IMR-90 (cell line): ENCODE results near the gene ARMC5.

Experiments used
- BHLHE40 ChIP-seq: fragments of 150-350 bp; IDR thresholded peaks from 2 replicates; pipeline ENCODE4 v1.6.1; 2016; ENCODE audit warnings: mild to moderate bottlenecking, low read depth, low read length
- CEBPB ChIP-seq: IDR thresholded peaks from 2 replicates; pipeline ENCODE4 v1.6.1; 2012; ENCODE audit warnings: low read depth, low read length, improper control_type of control experiment
- FOS ChIP-seq: fragments of 150-350 bp; IDR thresholded peaks from 2 replicates; pipeline ENCODE4 v1.6.1; 2016; ENCODE audit warnings: low read depth, low read length
- MXI1 ChIP-seq: IDR thresholded peaks from 2 replicates; pipeline ENCODE4 v1.6.1; 2012; ENCODE audit warnings: low read depth, mild to moderate bottlenecking, low read length, moderate library complexity, borderline replicate concordance
- POLR2A ChIP-seq: IDR thresholded peaks from 2 replicates; pipeline ENCODE4 v1.6.1; 2012; ENCODE audit warnings: mild to moderate bottlenecking, low read depth, low read length
- TF ChIP-seq, protein P1 (sequence below): fragments of 150-350 bp; IDR thresholded peaks from 2 replicates; pipeline ENCODE4 v1.6.1; 2016; ENCODE audit warnings: low read depth, mild to moderate bottlenecking, low read length, moderate library complexity, borderline replicate concordance
- TF ChIP-seq, protein P2 (sequence below): conservative IDR thresholded peaks from 2 replicates; pipeline ENCODE4 v1.5.1; 2012; ENCODE audit warnings: mild to moderate bottlenecking, low read depth, low read length, improper control_type of control experiment

DNA sequence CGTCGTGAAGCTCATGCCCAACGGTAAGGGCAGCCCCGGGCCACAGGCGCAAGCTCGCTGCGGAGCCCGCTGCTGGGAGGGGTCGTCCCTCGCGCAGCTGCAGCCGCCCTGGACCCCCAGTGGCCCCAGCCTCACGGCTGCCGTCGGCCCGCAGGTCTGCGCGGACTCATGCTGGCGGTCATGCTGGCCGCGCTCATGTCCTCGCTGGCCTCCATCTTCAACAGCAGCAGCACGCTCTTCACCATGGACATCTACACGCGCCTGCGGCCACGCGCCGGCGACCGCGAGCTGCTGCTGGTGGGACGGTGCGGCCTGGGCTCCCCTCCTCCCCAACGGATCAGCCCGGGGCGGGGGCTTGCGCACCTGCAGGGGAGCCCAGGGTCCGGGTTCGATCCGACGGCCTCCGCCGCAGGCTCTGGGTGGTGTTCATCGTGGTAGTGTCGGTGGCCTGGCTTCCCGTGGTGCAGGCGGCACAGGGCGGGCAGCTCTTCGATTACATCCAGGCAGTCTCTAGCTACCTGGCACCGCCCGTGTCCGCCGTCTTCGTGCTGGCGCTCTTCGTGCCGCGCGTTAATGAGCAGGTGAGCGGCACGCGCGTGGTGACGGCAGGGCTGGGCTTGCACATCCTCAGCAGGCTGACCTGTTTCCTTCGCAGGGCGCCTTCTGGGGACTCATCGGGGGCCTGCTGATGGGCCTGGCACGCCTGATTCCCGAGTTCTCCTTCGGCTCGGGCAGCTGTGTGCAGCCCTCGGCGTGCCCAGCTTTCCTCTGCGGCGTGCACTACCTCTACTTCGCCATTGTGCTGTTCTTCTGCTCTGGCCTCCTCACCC is 29.4 kb downstream of the ARMC5 start:
- TF ChIP-seq, protein P1, sequence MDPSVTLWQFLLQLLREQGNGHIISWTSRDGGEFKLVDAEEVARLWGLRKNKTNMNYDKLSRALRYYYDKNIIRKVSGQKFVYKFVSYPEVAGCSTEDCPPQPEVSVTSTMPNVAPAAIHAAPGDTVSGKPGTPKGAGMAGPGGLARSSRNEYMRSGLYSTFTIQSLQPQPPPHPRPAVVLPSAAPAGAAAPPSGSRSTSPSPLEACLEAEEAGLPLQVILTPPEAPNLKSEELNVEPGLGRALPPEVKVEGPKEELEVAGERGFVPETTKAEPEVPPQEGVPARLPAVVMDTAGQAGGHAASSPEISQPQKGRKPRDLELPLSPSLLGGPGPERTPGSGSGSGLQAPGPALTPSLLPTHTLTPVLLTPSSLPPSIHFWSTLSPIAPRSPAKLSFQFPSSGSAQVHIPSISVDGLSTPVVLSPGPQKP: no peak
- TF ChIP-seq, protein P2, sequence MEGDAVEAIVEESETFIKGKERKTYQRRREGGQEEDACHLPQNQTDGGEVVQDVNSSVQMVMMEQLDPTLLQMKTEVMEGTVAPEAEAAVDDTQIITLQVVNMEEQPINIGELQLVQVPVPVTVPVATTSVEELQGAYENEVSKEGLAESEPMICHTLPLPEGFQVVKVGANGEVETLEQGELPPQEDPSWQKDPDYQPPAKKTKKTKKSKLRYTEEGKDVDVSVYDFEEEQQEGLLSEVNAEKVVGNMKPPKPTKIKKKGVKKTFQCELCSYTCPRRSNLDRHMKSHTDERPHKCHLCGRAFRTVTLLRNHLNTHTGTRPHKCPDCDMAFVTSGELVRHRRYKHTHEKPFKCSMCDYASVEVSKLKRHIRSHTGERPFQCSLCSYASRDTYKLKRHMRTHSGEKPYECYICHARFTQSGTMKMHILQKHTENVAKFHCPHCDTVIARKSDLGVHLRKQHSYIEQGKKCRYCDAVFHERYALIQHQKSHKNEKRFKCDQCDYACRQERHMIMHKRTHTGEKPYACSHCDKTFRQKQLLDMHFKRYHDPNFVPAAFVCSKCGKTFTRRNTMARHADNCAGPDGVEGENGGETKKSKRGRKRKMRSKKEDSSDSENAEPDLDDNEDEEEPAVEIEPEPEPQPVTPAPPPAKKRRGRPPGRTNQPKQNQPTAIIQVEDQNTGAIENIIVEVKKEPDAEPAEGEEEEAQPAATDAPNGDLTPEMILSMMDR: no peak
- TF ChIP-seq POLR2A (no peak), MXI1 (no peak), CEBPB (no peak), BHLHE40 (no peak), FOS (no peak)
